ENCODE measurements around the gene NCKAP1.
A peak's percentile ranks its signal among the peaks of the same experiment; 100 is the strongest.

NCKAP1 gene

DNA sequence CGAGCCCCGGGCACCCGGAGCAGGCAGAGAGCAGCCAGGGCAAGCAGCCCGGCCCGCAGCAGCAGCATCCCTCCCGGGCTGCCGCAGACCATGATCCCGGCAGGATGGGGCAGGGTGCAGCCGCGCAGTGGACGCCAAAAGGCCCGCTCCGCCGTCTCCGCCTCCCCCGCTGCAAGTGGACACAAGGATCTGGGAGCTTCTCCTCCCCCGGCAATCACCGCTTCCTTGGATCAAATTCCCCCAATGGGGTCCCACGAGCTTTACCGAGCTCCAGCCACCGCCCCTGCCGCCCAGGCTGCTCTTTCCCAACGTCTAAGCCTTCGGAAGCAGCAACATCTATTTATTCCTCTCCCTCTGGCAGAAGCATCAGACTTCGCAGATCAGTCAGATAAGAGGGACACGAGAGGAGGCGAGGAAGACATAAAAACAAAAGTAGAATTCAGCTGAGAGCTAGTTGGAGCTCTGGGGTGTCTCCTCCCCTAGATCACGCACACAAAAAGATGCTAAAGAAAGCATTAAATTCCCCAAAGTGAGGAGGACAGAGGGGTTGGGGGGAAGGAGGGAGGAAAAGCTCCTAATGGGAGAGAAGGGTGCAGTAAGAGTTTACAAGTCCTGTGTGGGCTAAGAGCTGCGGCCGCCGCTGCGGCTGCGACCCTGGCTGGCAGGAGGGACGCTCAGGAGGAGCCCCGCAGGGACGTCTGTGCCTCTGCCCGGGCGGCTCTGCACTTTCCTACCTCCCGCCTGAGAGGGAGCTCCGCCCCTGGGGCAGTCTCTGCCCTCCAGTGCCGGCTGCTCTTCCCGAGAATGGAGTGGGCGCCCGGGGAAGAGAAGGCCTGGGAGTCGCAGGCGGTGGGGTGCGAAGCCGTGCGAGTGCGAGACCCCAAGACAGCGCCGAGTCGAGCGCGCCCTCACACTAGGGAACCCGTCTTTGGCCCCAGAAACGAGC, 171.5 kb downstream of the NCKAP1 start, which contains the start of gene FRZB:
Gene FRZB, minus strand, starts transcription at position 177 of the 946 bp plus-strand sequence. Its CDS starts 85 bp downstream, at position 92.
- peak; percentile 72 for DNase-seq

DNA sequence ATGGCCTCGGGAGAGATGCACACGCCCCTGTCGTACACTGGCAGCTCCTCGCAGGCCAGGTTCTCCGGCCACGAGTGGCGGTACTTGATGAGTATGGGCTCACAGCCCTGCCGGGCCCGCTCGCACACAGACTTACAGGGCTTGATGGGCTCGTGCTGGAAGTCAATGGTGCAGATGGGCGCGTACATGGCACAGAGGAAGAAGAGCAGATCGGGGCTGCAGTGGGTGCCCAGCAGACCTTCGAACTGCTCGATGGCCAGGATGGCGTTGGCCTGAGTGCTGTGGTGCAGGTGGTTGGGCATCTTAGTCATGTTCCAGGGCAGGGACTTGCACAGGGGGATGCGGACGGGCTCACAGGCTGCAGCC, 172.2 kb downstream of the NCKAP1 start:
- peak; percentile 58 for DNase-seq

DNA sequence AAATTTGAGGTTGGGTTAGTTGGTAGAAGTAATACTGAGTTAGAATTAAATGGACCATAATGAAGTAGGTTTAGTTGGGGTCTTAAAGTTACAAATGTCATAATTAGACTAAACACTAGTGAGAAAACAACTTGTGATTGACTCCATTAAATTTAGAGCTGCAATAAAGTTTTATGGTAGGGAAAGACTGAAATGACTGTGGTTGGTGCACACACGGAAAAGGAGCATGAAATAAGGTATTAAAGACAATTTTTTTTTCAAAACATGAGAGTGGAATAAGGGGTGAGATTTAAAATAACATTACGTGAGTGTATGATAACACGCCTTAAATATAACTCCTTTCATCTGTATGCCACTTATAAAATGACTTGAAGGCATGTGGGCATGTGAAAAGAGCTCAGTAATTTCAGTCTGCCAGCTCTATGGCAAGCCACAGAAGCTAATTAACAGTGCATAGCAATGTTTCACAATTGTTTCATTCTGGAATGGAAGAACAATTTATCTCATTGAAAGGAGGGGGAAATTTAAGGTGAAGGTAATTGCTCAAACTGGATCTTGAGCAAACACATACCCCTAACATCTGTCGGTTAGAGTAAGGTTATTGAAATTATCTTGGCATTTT, 173.2 kb downstream of the NCKAP1 start:
- DNase-seq: no peak

- no peak for DNase-seq
Observed at GRCh38 chr2:182863642-182864041, 174.6 kb downstream of the NCKAP1 start.

- no peak for DNase-seq
Observed at GRCh38 chr2:182862091-182862490, 176.2 kb downstream of the NCKAP1 start.

DNA sequence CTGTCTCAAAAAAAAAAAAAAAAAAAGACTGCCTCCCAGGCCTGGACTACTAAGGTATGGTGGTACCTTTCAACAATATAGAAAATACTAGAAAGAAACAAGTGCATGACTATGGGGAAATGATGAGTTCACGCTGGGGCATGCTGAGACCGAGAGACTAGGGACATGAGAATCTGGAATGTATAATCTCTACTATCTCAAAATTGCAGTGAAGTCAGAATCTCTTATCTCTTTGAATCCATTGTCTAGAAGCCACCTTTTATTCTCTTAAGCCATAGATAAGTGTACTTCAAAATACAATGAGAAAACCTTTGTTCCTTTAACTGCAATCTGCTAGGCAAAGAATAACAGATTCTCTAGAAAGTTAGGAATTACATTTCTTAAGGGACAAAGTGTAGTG, 177.4 kb downstream of the NCKAP1 start:
- no peak for DNase-seq
